Endothelial cell of umbilical vein (primary cell): ENCODE measurements around the gene ALOX12. TPM values are rescaled to one million over a fixed set of nuclear protein-coding genes. Genes with fewer than 3 reads are reported as not detected.

Source experiments
- BruUV-seq: library from RNA; stranded (reverse); fragments of 400-500 nt; replicated peaks from 2 replicates; lab custom pipeline; 2021; lab: Mats Ljungman, UMichigan
- CTCF ChIA-PET: fragments of 300-600, 350-600 bp; sonication (Branson Sonifier 250); formaldehyde crosslinking; loops from one replicate; lab custom pipeline; 2021; ENCODE audit warnings: antibody characterized with exemption, inconsistent platforms; lab: Charles Lee
- POLR2A ChIA-PET: fragments of 300-600, 350-600 bp; sonication (Branson Sonifier 250); formaldehyde crosslinking; loops from one replicate; lab custom pipeline; 2021; ENCODE audit warnings: antibody characterized with exemption, inconsistent platforms; lab: Charles Lee
- DNase-seq: peaks from one replicate; pipeline ENCODE4 v3.0.0-alpha.2; 2011; ENCODE audit warnings: low read depth, low spot score
- FAIRE-seq: peaks from 2 replicates; lab custom pipeline; 2011; peaks lifted over from hg19 to GRCh38; lab: Jason Lieb, UNC
- H2AFZ ChIP-seq: 2 replicates; pipeline ENCODE4 v1.6.0; 2012; ENCODE audit warnings: low read depth, low read length, control low read depth, inconsistent platforms
- H3K27ac ChIP-seq: 2 replicates; pipeline ENCODE4 v1.5.1; 2011; ENCODE audit warnings: low read depth, mild to moderate bottlenecking, control low read depth, low read length, moderate library complexity; ENCODE audit not compliant: insufficient read depth
- H3K27me3 ChIP-seq, 2 experiments: 2 replicates each; pipeline versions ENCODE4 v1.6.0 to v1.6.1; 2011; ENCODE audit warnings: low read length in 2 of 2, mixed read lengths in 1 of 2; ENCODE audit not compliant: control insufficient read depth in 2 of 2, insufficient read depth in 2 of 2
- H3K36me3 ChIP-seq, 2 experiments: 2 replicates in 1 of 2; 3 replicates in 1 of 2; pipeline ENCODE4 v1.5.1; 2011; ENCODE audit warnings: low read length in 2 of 2, mild to moderate bottlenecking in 1 of 2, moderate library complexity in 1 of 2; ENCODE audit not compliant: control insufficient read depth in 2 of 2, insufficient read depth in 2 of 2; ENCODE audit errors: extremely low read depth in 1 of 2
- H3K4me1 ChIP-seq: 3 replicates; pipeline ENCODE4 v1.5.1; 2011; ENCODE audit warnings: mild to moderate bottlenecking, low read length; ENCODE audit not compliant: control insufficient read depth, insufficient read depth; ENCODE audit errors: extremely low read depth
- H3K4me2 ChIP-seq: 2 replicates; pipeline ENCODE4 v1.6.1; 2011; ENCODE audit warnings: low read length, control low read depth, mixed read lengths; ENCODE audit not compliant: insufficient read depth
- H3K4me3 ChIP-seq, 3 experiments: fragments of 200-600 bp in 1 of 3; sonication (generic), shearing (Covaris generic) in 1 of 3; replicated peaks in 1 of 3; 2 replicates each; pipeline ENCODE4 v1.5.1; 2011 to 2016; ENCODE audit warnings: control low read depth in 3 of 3, low read length in 3 of 3, mild to moderate bottlenecking in 2 of 3, inconsistent platforms in 1 of 3, low read depth in 1 of 3, moderate library complexity in 1 of 3; ENCODE audit not compliant: insufficient read depth in 1 of 3
- H3K79me2 ChIP-seq: 2 replicates; pipeline ENCODE4 v1.6.0; 2012; ENCODE audit warnings: low read length, inconsistent platforms; ENCODE audit not compliant: control insufficient read depth, insufficient read depth
- H3K9ac ChIP-seq: replicated peaks from 2 replicates; pipeline ENCODE3; 2011; ENCODE audit warnings: low read length, control low read depth; ENCODE audit not compliant: insufficient read depth; ENCODE audit errors: extremely low read depth
- H3K9me1 ChIP-seq: replicated peaks from 3 replicates; pipeline ENCODE4 v1.6.0; 2011; ENCODE audit warnings: mild to moderate bottlenecking, low read length; ENCODE audit not compliant: control insufficient read depth, insufficient read depth; ENCODE audit errors: extremely low read depth
- H3K9me3 ChIP-seq: replicated peaks from 2 replicates; pipeline ENCODE4 v1.5.1; 2012; ENCODE audit warnings: low read length, inconsistent platforms; ENCODE audit not compliant: control insufficient read depth, insufficient read depth
- H4K20me1 ChIP-seq: replicated peaks from 2 replicates; pipeline ENCODE3; 2011; ENCODE audit warnings: mild to moderate bottlenecking, low read length; ENCODE audit not compliant: control insufficient read depth, insufficient read depth; ENCODE audit errors: extremely low read depth
- EZH2 ChIP-seq: IDR thresholded peaks from 2 replicates; pipeline ENCODE4 v1.6.1; 2012; ENCODE audit warnings: borderline replicate concordance, low read depth, mild to moderate bottlenecking, moderate library complexity, low read length, inconsistent platforms; ENCODE audit not compliant: severe bottlenecking
- FOS ChIP-seq: IDR thresholded peaks from 2 replicates; pipeline ENCODE4 v1.6.1; 2011; ENCODE audit warnings: mild to moderate bottlenecking, low read length, moderate library complexity, borderline replicate concordance; ENCODE audit not compliant: insufficient read depth
- GATA2 ChIP-seq: IDR thresholded peaks from 2 replicates; pipeline ENCODE4 v1.7.0; 2011; ENCODE audit warnings: low read depth, mild to moderate bottlenecking, moderate library complexity, mixed read lengths, low read length; ENCODE audit not compliant: insufficient read length, insufficient read depth
- JUN ChIP-seq: IDR thresholded peaks from 2 replicates; pipeline ENCODE4 v1.6.1; 2011; ENCODE audit warnings: borderline replicate concordance, low read depth; ENCODE audit not compliant: insufficient read length, insufficient read depth
- MYC ChIP-seq: IDR thresholded peaks from one replicate; pipeline ENCODE4 v1.6.1; 2011; ENCODE audit warnings: mild to moderate bottlenecking, low read depth, low read length
- POLR2A ChIP-seq: IDR thresholded peaks from 2 replicates; pipeline ENCODE4 v1.6.1; 2012; ENCODE audit warnings: low read depth, mild to moderate bottlenecking, control low read depth, low read length
- POLR2AphosphoS5 ChIP-seq: IDR thresholded peaks from 2 replicates; pipeline ENCODE4 v1.6.1; 2012; ENCODE audit warnings: low read depth, mild to moderate bottlenecking, control low read depth, low read length, moderate library complexity; ENCODE audit not compliant: insufficient read depth
- dilution Hi-C: fragments of 300-500 bp; cut with MboI; formaldehyde crosslinking; loops from one replicate; pipeline ENCODE4 v1.15.0; 2019; ENCODE audit warnings: low sequenced_read_pairs; ENCODE audit not compliant: extremely low pct_ligation_motif_present
- intact Hi-C: fragments of 100-400 bp; cut with micrococcal nuclease; formaldehyde crosslinking; loops from one replicate; pipeline ENCODE4 v1.10.0; 2022
- polyA plus RNA-seq, 4 experiments: library from polyadenylated mRNA; depleted of rRNA in 3 of 4; stranded (reverse) in 3 of 4; unstranded in 1 of 4; fragments of >200 nt; gene quantifications; 2 replicates each; pipeline versions ENCODE4 v1.2.1 to v1.2.3, GENCODE V29; 2011 to 2012; ENCODE audit warnings: missing spikeins in 1 of 4
- total RNA-seq: library from RNA; stranded (reverse); gene quantifications from 2 replicates; pipeline ENCODE4 v1.2.3, GENCODE V29; 2021
- TF ChIP-seq, protein P1 (sequence below), 2 donors: IDR thresholded peaks; 1 replicate in 1 of 2; 2 replicates in 1 of 2; pipeline ENCODE4 v1.5.1; 2011; ENCODE audit warnings: low read length in 2 of 2, mild to moderate bottlenecking in 2 of 2, moderate library complexity in 2 of 2, control low read depth in 1 of 2, inconsistent platforms in 1 of 2, low read depth in 1 of 2; ENCODE audit not compliant: insufficient read depth in 1 of 2; ENCODE audit errors: extremely low read depth in 1 of 2
- TF ChIP-seq, protein P2 (sequence below): IDR thresholded peaks from 2 replicates; pipeline ENCODE4 v1.6.1; 2011; ENCODE audit not compliant: insufficient read depth, insufficient read length

ALOX12 gene
- total and polyA plus RNA-seq, 2 donors (not counting 3 experiments of a cell fraction or from before 2014, with no cell fraction given): not detected

DNA sequence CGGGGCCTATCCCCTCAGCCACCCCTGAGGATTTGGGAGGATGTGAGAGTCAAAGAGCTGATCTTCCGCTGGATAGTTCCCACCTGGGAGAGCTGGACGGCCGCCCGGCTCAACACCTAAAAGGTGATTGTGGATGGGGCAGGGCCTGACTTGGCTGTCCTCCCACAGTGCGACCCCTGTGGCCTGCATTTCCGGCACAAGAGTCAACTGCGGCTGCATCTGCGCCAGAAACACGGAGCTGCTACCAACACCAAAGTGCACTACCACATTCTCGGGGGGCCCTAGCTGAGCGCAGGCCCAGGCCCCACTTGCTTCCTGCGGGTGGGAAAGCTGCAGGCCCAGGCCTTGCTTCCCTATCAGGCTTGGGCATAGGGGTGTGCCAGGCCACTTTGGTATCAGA is 31.5 kb downstream of the ALOX12 start:
- Histone ChIP-seq H3K9ac (no peak overlapping the region), H3K9me3 (no peaks in the 10 kb centered on the region), H3K27ac (peak overlapping the region; percentile 98), H3K4me2 (peak overlapping the region; percentile 42), H3K79me2 (peaks cover 53% of the 10 kb centered on the region), H2AFZ (no peak overlapping the region), H4K20me1 (no peaks in the 10 kb centered on the region), H3K4me3 (peak overlapping the region in 1 of 3 experiments; percentile 9), H3K36me3 (peaks cover 31 to 42% of the 10 kb centered on the region in 2 experiments), H3K4me1 (peaks cover 63% of the 10 kb centered on the region), H3K9me1 (no peaks in the 10 kb centered on the region), H3K27me3 (no peaks in the 10 kb centered on the region)
- dilution Hi-C loops: no loop called here
- intact Hi-C loops: loop anchor here (10.0 kb wide), 1 partner anchor 827 kb away; the partner anchor contains the start of genes CYB5D1, NAA38 and TMEM88
- CTCF ChIA-PET: interaction anchor here (0.6 to 1.4 kb wide), 8 partner anchors 8 to 189 kb away, joined by 3 to 7 read pairs (median 3); partner anchors contain the start of gene SLC16A13
- POLR2A ChIA-PET: interaction anchor here (1.2 to 1.7 kb wide), 2 partner anchors 8 to 10 kb away, joined by 3 to 8 read pairs; partner anchors contain the start of gene SLC16A13
- DNase-seq (no peak), FAIRE-seq (no peak)
- TF ChIP-seq, protein P1, sequence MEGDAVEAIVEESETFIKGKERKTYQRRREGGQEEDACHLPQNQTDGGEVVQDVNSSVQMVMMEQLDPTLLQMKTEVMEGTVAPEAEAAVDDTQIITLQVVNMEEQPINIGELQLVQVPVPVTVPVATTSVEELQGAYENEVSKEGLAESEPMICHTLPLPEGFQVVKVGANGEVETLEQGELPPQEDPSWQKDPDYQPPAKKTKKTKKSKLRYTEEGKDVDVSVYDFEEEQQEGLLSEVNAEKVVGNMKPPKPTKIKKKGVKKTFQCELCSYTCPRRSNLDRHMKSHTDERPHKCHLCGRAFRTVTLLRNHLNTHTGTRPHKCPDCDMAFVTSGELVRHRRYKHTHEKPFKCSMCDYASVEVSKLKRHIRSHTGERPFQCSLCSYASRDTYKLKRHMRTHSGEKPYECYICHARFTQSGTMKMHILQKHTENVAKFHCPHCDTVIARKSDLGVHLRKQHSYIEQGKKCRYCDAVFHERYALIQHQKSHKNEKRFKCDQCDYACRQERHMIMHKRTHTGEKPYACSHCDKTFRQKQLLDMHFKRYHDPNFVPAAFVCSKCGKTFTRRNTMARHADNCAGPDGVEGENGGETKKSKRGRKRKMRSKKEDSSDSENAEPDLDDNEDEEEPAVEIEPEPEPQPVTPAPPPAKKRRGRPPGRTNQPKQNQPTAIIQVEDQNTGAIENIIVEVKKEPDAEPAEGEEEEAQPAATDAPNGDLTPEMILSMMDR (IDR thresholded peaks at IDR 0.05; ENCODE audit: extremely low read depth in 1 of 2, insufficient read depth in 1 of 2, low read depth in 1 of 2, low read length in 2 of 2): no peak
- TF ChIP-seq EZH2: no peak
- TF ChIP-seq, protein P2, sequence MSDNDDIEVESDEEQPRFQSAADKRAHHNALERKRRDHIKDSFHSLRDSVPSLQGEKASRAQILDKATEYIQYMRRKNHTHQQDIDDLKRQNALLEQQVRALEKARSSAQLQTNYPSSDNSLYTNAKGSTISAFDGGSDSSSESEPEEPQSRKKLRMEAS: no peak
- TF ChIP-seq MYC: no peak
- TF ChIP-seq POLR2AphosphoS5: peak; percentile 46
- no peak for TF ChIP-seq FOS
- no peak for TF ChIP-seq JUN
- TF ChIP-seq POLR2A: peak; percentile 51
- TF ChIP-seq GATA2: no peak
- BruUV-seq: no TSS peak
